Stomach (tissue), 9 donors: ENCODE results near the gene MRPL43. TPM values are rescaled to one million over a fixed set of nuclear protein-coding genes. Genes with fewer than 3 reads are reported as not detected.
"Not testable (repeated sequence)": the region's sequence is repeated elsewhere in the genome, so short reads cannot be mapped to it uniquely, and the experiment has no call there.

Source experiments
- DNase-seq, 2 donors: peaks; one replicate each; pipeline versions ENCODE4 v3.0.0 to v3.0.0-alpha.2; 2013 to 2019
- H3K27ac ChIP-seq, 5 donors: fragments of 200-600 bp in 4 of 5; sonication (generic) in 4 of 5; one replicate each; pipeline ENCODE4 v1.5.1; 2013 to 2019; ENCODE audit warnings: mild to moderate bottlenecking in 1 of 5, moderate library complexity in 1 of 5
- H3K27me3 ChIP-seq, 3 donors: fragments of 200-600 bp; sonication (generic); one replicate each; pipeline ENCODE4 v1.5.1; 2017 to 2019; ENCODE audit warnings: mixed run types in 1 of 3
- H3K36me3 ChIP-seq, 4 donors: fragments of 200-600 bp; sonication (generic); 1 replicate in 3 of 4; 2 replicates in 1 of 4; pipeline ENCODE4 v1.5.1; 2016 to 2019
- H3K4me1 ChIP-seq, 4 donors: fragments of 200-600 bp; sonication (generic); one replicate each; pipeline ENCODE4 v1.5.1; 2016 to 2019
- H3K4me3 ChIP-seq, 4 donors: fragments of 200-600 bp; sonication (generic) in 3 of 4; one replicate each; pipeline ENCODE4 v1.5.1; 2016 to 2019; ENCODE audit warnings: mild to moderate bottlenecking in 1 of 4
- H3K9me3 ChIP-seq, 4 donors: fragments of 200-600 bp; sonication (generic); one replicate each; pipeline ENCODE4 v1.5.1; 2016 to 2019
- EP300 ChIP-seq: sonication (generic); formaldehyde crosslinking; IDR thresholded peaks from one replicate; pipeline ENCODE4 v1.6.1; 2017; ENCODE audit warnings: antibody characterized with exemption
- POLR2A ChIP-seq, 4 donors: fragments of 450-650 bp; IDR thresholded peaks; one replicate each; pipeline ENCODE4 v1.6.1; 2016; ENCODE audit warnings: antibody characterized with exemption in 4 of 4, control low read depth in 2 of 4, mild to moderate bottlenecking in 1 of 4, moderate library complexity in 1 of 4
- POLR2AphosphoS5 ChIP-seq, 3 donors: sonication (generic); formaldehyde crosslinking; IDR thresholded peaks; one replicate each; pipeline ENCODE4 v1.6.1; 2016; ENCODE audit warnings: antibody characterized with exemption in 3 of 3
- WGBS, 5 donors: extraction: QIAGEN DNeasy Blood & Tissue Kit in 3 of 5; methylation state at CpG; one replicate each; pipeline versions ENCODE4 v1.1.5 to v1.1.7; 2013 to 2018; 5-methylcytosine and 5-hydroxymethylcytosine counted together
- intact Hi-C: fragments of 100-400 bp; cut with DNase I; formaldehyde crosslinking; loops from one replicate; pipeline ENCODE4 v1.15.1; 2023; ENCODE audit warnings: low total_unique reads
- polyA plus RNA-seq, 3 donors: library from polyadenylated mRNA; stranded (reverse); fragments of 200-250 nt; gene quantifications; one replicate each; pipeline ENCODE4 v1.2.3, GENCODE V29; 2013
- total RNA-seq, 5 donors: library from RNA; depleted of rRNA; stranded (reverse); fragments of >200 nt; gene quantifications; one replicate each; pipeline versions ENCODE4 v1.1.0 to v1.2.3, GENCODE V29; 2014 to 2016
- TF ChIP-seq, protein P1 (sequence below), 7 experiments: fragments of 450-650 bp in 4 of 7; fragments of 200-600 bp in 3 of 7; sonication (generic) in 3 of 7; IDR thresholded peaks; one replicate each; pipeline ENCODE4 v1.5.1; 2016 to 2019; ENCODE audit warnings: antibody characterized with exemption in 7 of 7, control low read depth in 2 of 7, mild to moderate bottlenecking in 1 of 7
- donor health status: healthy with polysubstance abuse.
- donor health status: Bipolar disorder and iron deficiency.
- donor health status: healthy.

The MRPL43 gene
- total and polyA plus RNA-seq, 8 donors: 29.9 to 243 (median 95.7) TPM

GRCh38 chr10:101035314-101035713, 48.0 kb upstream of the MRPL43 start:
- no peak for DNase-seq
- no peaks in the 10 kb centered on the region for H3K9me3 ChIP-seq
- 85 to 93% (median 89%) methylated on average over 7 of the region's 7 CpGs for WGBS, 5 donors
- TF ChIP-seq EP300: no peak
- TF ChIP-seq POLR2A (IDR thresholded peaks at IDR 0.05): no peak
- TF ChIP-seq POLR2AphosphoS5 (IDR thresholded peaks at IDR 0.05): no peak
- TF ChIP-seq, protein P1, sequence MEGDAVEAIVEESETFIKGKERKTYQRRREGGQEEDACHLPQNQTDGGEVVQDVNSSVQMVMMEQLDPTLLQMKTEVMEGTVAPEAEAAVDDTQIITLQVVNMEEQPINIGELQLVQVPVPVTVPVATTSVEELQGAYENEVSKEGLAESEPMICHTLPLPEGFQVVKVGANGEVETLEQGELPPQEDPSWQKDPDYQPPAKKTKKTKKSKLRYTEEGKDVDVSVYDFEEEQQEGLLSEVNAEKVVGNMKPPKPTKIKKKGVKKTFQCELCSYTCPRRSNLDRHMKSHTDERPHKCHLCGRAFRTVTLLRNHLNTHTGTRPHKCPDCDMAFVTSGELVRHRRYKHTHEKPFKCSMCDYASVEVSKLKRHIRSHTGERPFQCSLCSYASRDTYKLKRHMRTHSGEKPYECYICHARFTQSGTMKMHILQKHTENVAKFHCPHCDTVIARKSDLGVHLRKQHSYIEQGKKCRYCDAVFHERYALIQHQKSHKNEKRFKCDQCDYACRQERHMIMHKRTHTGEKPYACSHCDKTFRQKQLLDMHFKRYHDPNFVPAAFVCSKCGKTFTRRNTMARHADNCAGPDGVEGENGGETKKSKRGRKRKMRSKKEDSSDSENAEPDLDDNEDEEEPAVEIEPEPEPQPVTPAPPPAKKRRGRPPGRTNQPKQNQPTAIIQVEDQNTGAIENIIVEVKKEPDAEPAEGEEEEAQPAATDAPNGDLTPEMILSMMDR (IDR thresholded peaks at IDR 0.05): no peak
- H3K27ac ChIP-seq: no peak overlapping the region
- H3K27me3 ChIP-seq: peaks cover 0 to under 1% (median 0%) of the 10 kb centered on the region in 3 donors
- peaks cover 18 to 35% (median 28%) of the 10 kb centered on the region in 4 donors for H3K4me1 ChIP-seq
- H3K4me3 ChIP-seq: no peak overlapping the region
- peaks cover 34 to 60% (median 56%) of the 10 kb centered on the region in 4 donors for H3K36me3 ChIP-seq
- intact Hi-C loops: no loop called here

GRCh38 chr10:101034404-101034803, 47.1 kb upstream of the MRPL43 start:
- H3K27me3 ChIP-seq, DNase-seq, H3K27ac ChIP-seq, H3K9me3 ChIP-seq, intact Hi-C loops, H3K4me3 ChIP-seq: not testable (repeated sequence)
- H3K4me1 ChIP-seq: peaks cover 19 to 40% (median 31%) of the 10 kb centered on the region in 4 donors
- WGBS, 5 donors: 81 to 96% (median 91%) methylated on average over 2 to 4 of the region's 4 CpGs
- peaks cover 34 to 51% (median 48%) of the 10 kb centered on the region in 4 donors for H3K36me3 ChIP-seq

DNA sequence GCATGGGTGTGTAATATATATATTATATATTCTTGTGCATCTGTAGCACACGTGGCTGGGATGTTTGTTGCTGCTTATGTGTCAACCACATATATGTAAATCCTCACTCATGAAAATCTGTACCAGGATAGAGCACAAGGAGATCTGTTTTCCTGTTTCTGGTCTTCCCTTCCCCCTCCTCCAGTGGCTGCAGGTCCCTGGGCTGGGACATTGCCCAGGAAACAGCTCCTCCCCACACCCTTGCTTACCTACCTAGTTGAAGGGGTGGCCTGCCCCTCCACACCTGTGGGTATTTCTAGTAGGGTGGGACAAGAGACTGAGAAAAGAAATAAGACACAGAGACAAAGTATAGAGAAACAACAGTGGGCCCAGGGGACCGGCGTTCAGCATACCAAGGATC, 46.0 kb upstream of the MRPL43 start:
- Histone ChIP-seq H3K4me1 (peaks cover 19 to 40% (median 31%) of the 10 kb centered on the region in 4 donors), H3K27ac (peak overlapping the region in 4 of 5 donors; percentile 91 to 98 (median 94)), H3K4me3 (peak overlapping the region in 3 of 4 donors; percentile 66 to 79 (median 66)), H3K36me3 (peaks cover 32 to 39% (median 37%) of the 10 kb centered on the region in 4 donors), H3K9me3 (no peaks in the 10 kb centered on the region), H3K27me3 (peaks cover 0 to 18% (median 2%) of the 10 kb centered on the region in 3 donors)
- intact Hi-C loops: no loop called here
- TF ChIP-seq POLR2AphosphoS5 (IDR thresholded peaks at IDR 0.05): no peak
- TF ChIP-seq, protein P1 (IDR thresholded peaks at IDR 0.05): no peak
- TF ChIP-seq EP300: no peak
- no peak for TF ChIP-seq POLR2A (IDR thresholded peaks at IDR 0.05)
- DNase-seq: peak in 1 of 2 donors; percentile 39
- 71 to 83% (median 76%) methylated on average over 3 of the region's 3 CpGs for WGBS, 5 donors

GRCh38 chr10:101032637-101033224, 45.4 kb upstream of the MRPL43 start:
- Histone ChIP-seq H3K36me3 (peaks cover 26 to 34% (median 31%) of the 10 kb centered on the region in 4 donors), H3K27ac (peak overlapping the region; percentile 74 to 98 (median 93)), H3K27me3 (peaks cover 0 to 18% (median 2%) of the 10 kb centered on the region in 3 donors), H3K4me1 (peaks cover 19 to 40% (median 31%) of the 10 kb centered on the region in 4 donors), H3K9me3 (no peaks in the 10 kb centered on the region), H3K4me3 (peak overlapping the region; percentile 63 to 79 (median 66))
- 10 to 17% (median 16%) methylated on average over 6 of the region's 6 CpGs for WGBS, 5 donors
- TF ChIP-seq POLR2A (IDR thresholded peaks at IDR 0.05) (no peak), POLR2AphosphoS5 (IDR thresholded peaks at IDR 0.05) (peak in 2 of 3 donors; percentile 47 to 67)
- DNase-seq: peak; percentile 51 to 87
- intact Hi-C loops: no loop called here

- Histone ChIP-seq H3K4me1 (peaks cover 19 to 40% (median 31%) of the 10 kb centered on the region in 4 donors), H3K36me3 (peaks cover 19 to 27% (median 24%) of the 10 kb centered on the region in 4 donors), H3K27ac (peak overlapping the region; percentile 74 to 98 (median 93)), H3K4me3 (peak overlapping the region; percentile 63 to 79 (median 66)), H3K27me3 (peaks cover 0 to 18% (median 2%) of the 10 kb centered on the region in 3 donors), H3K9me3 (no peaks in the 10 kb centered on the region)
- WGBS, 5 donors: 0 to 1% (median 0%) methylated on average over 27 to 47 of the region's 47 CpGs
- TF ChIP-seq EP300 (no peak), POLR2AphosphoS5 (IDR thresholded peaks at IDR 0.05) (peak in 1 of 3 donors; percentile 21)
- intact Hi-C loops: no loop called here
- DNase-seq: peak; percentile 79 to 94
These were observed 44.7 kb upstream of the MRPL43 start for GRCh38 chr10:101031796-101032636.
